NK-92 (cell line): ENCODE measurements around the gene LANCL2.
"Not testable (repeated sequence)": the region's sequence is repeated elsewhere in the genome, so short reads cannot be mapped to it uniquely, and the experiment has no call there.

Experiments
- DNase-seq: peaks from one replicate; lab custom pipeline; 2025; ENCODE audit not compliant: unreplicated experiment; lab: John Stamatoyannopoulos, UW

LANCL2 gene

GRCh38 chr7:55468495-55468894, 103.4 kb downstream of the LANCL2 start:
- no peak for DNase-seq

- no peak for DNase-seq
These were observed 104.1 kb downstream of the LANCL2 start for GRCh38 chr7:55469271-55469681.

- DNase-seq, result no peak
These were observed 104.6 kb downstream of the LANCL2 start for GRCh38 chr7:55469721-55470120.

DNA sequence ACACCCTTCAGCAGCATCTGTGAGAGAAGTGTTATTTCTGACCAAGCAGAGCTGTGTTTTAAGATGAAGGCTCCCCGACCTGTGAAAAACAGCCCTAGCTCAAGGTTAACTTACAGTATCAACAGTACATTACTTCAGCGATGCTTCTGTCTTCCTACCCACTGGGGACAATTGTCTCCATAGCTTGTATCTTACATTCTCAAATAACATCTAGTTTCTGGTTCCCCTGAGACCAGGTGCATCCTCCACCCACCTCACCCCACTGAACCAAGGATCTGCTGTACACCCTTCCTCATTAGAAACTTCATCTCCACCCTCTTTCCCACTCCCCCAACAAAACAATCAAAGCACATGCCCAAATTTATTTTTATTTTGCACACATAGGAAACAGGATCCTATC, 105.1 kb downstream of the LANCL2 start:
- no peak for DNase-seq

DNA sequence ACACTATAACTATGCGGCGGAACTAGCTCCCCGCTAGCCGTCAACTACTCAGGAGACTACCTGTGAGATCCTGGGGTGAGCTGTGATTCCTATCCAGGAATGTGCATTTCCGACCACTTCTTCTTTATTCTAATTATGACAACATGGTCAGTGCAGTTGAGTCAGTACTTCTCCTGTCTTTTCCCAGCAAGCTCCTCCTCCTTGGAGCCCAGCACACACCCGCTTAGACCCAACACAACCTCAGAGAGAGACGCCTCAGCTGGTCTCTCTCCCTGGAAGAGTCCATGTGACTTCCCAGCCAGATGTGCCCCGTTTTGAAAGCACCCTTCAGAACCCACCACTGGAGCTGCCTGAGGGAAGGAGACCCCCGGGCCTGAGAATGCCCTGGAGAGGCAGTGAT, 106.5 kb downstream of the LANCL2 start:
- DNase-seq, result not testable (repeated sequence)

GRCh38 chr7:55472406-55472805, 107.3 kb downstream of the LANCL2 start:
- not testable (repeated sequence) for DNase-seq

GRCh38 chr7:55472928-55473725, 108.0 kb downstream of the LANCL2 start:
- DNase-seq, result no peak

DNA sequence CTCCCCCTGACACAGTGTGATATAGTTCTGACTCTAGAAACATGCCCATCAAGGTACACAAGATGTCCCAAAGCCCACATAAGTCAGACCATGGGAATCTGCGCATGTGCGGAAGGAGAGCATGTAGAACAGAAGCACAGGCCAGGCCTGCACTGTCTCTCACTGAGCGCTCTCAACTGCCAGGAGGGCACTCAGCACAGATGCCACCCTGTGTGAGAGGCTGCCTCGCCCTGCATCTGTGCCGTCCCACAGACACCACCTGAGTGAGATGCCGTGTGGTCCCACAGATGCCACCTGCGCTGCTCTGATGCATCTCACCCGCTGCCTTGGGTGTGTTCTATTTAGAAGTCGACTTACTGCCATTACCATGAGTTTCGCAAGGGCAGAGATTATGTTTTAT, 108.8 kb downstream of the LANCL2 start:
- no peak for DNase-seq

GRCh38 chr7:55474944-55475854, 110.1 kb downstream of the LANCL2 start:
- DNase-seq, result no peak

GRCh38 chr7:55475855-55476803, 111.0 kb downstream of the LANCL2 start:
- no peak for DNase-seq

DNA sequence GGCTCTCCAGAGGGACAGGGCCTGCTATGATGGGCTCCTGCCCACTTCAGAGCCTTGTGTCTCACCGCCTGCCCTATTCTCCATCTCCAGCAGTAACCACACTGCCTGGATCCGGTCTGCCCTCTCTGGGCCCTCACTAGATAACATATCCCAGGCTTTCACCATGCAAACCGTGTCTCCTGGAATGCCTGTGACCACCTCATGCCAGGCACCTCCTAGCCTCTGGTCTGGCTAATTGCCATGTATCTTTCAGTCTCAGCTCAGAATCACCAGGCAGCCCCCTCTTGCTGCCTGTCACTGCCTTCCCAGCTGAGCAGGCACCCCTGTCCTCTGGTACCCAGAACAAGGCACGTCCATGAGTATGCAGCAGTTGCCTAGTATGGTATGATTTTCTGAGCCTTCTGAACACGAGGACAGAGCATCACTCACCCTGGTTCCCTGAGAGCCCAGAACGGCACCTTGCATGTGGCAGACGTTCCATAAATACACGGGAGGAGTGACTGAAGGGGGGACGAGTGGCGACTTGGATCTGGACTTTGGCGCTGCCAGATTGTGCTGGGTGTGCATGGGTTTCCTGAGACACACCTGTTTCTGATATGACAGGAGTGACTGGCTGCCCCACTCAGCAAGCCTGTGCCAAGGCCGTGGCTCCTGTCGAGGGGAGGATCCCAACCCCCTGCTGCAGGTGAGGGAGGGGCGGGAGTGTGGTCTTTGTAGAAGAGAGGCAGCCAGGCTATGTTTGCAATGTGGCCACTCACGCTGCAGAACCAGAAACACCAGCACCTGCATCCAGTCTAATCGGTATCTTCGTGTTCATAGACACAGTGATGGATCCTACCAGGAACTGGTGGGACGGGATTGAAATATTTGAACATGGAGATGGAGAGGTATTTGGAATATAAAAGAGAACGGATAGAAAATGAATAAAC, 112.0 kb downstream of the LANCL2 start:
- DNase-seq, result no peak

DNA sequence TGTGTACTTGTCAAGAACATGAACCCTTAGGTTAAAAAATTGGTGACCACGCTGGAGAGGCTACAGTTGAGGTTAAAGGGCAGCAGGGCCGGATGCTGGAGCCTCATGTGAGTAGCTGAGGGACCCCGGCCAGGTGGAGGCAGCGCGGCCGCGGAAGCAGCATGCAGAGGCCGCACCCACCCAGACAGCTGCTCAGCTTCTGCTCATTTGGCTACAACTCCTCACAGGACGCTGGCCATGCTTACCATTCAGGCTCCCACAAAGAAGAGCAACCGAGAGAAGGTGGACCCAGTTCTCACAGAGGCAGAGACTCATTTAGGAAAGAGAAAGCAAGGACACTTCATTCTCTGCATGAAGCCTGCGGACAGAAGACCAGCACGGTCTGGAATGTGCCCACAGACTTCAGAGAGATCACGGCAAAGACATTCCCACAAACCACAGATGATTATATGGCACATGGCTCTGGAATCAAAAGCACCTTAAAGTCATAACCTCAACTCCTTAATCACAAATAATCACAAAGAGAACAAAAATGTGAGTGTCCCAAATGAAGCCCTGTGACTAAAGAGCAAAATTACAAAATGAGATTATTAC, 112.7 kb downstream of the LANCL2 start:
- DNase-seq, result no peak

DNA sequence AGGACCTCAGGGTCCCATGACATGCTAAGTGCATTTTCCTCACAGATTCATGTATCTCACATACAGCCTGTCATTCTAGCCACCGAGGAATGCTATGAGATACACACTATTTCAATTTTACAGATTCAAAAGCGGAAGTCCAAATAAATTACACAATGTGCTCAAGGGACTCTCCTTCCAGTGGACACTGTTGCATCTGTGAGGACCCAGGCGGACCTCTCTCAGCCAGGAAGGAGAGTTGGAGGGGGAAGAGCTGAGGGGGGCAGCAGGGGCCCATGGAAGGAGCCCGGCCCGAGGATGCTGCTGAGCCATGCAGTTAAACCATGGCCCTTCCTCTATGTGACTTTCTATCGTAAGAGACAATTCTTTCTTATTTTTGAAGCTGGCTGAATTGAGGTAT, 113.6 kb downstream of the LANCL2 start:
- no peak for DNase-seq

- no peak for DNase-seq
These were observed 116.0 kb downstream of the LANCL2 start for GRCh38 chr7:55481155-55481554.

- no peak for DNase-seq
These were observed 117.9 kb downstream of the LANCL2 start for GRCh38 chr7:55483046-55483445.
